WTC11 (cell line): ENCODE results near the gene DEPDC5.

Experiments
- JUN ChIP-seq: sonication (generic); formaldehyde crosslinking; IDR thresholded peaks from 2 replicates; pipeline ENCODE4 v1.8.0; 2023; ENCODE audit warnings: mild to moderate bottlenecking, missing genetic modification reagents
- TEAD4 ChIP-seq: sonication (generic); formaldehyde crosslinking; IDR thresholded peaks from 2 replicates; pipeline ENCODE4 v1.8.0; 2022; ENCODE audit warnings: mild to moderate bottlenecking, missing genetic modification reagents
- TF ChIP-seq, protein P1 (sequence below): sonication (generic); formaldehyde crosslinking; IDR thresholded peaks from 2 replicates; pipeline ENCODE4 v1.8.0; 2022; ENCODE audit warnings: mild to moderate bottlenecking, missing genetic modification reagents

GRCh38 chr22:31909977-31910376 lies 156.2 kb downstream of the DEPDC5 start:
- TF ChIP-seq, protein P1, sequence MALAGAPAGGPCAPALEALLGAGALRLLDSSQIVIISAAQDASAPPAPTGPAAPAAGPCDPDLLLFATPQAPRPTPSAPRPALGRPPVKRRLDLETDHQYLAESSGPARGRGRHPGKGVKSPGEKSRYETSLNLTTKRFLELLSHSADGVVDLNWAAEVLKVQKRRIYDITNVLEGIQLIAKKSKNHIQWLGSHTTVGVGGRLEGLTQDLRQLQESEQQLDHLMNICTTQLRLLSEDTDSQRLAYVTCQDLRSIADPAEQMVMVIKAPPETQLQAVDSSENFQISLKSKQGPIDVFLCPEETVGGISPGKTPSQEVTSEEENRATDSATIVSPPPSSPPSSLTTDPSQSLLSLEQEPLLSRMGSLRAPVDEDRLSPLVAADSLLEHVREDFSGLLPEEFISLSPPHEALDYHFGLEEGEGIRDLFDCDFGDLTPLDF, result no peak
- TF ChIP-seq JUN (CRISPR knock-in tag) (no peak), TEAD4 (no peak)
